CD4-positive, alpha-beta memory T cell (primary cell): ENCODE data around the gene IFNA21. TPM values are rescaled to one million over a fixed set of nuclear protein-coding genes. Genes with fewer than 3 reads are reported as not detected.
A peak's percentile ranks its signal among the peaks of the same experiment; 100 is the strongest.
"Not testable (repeated sequence)": the region's sequence is repeated elsewhere in the genome, so short reads cannot be mapped to it uniquely, and the experiment has no call there.

ENCODE experiments used
- CTCF ChIA-PET: fragments of 350-600 bp; sonication (Branson Sonifier 250); formaldehyde crosslinking; loops from one replicate; lab custom pipeline; 2021; ENCODE audit warnings: inconsistent platforms; ENCODE audit not compliant: partially characterized antibody; lab: Charles Lee
- POLR2A ChIA-PET: fragments of 350-600 bp; sonication (Branson Sonifier 250); formaldehyde crosslinking; loops from one replicate; lab custom pipeline; 2021; ENCODE audit not compliant: partially characterized antibody; lab: Charles Lee
- DNase-seq, 5 donors: peaks; one replicate each; pipeline versions ENCODE4 v3.0.0 to v3.0.0-alpha.2; 2020 to 2022; ENCODE audit warnings: mixed read lengths in 1 of 5
- H3K27ac ChIP-seq: one replicate; pipeline ENCODE4 v1.7.0; 2013; ENCODE audit warnings: low read depth, low read length
- H3K27me3 ChIP-seq: 2 replicates; pipeline ENCODE4 v1.7.0; 2013; ENCODE audit warnings: mild to moderate bottlenecking, low read length, moderate library complexity; ENCODE audit not compliant: insufficient read depth
- H3K36me3 ChIP-seq: 2 replicates; pipeline ENCODE4 v1.7.0; 2013; ENCODE audit warnings: mild to moderate bottlenecking, low read length, moderate library complexity; ENCODE audit not compliant: insufficient read depth
- H3K4me1 ChIP-seq: 2 replicates; pipeline ENCODE4 v1.7.0; 2013; ENCODE audit warnings: mild to moderate bottlenecking, low read length, moderate library complexity; ENCODE audit not compliant: insufficient read depth
- H3K4me3 ChIP-seq, 2 donors: one replicate each; pipeline ENCODE4 v1.7.0; 2013; ENCODE audit warnings: low read length in 2 of 2, mild to moderate bottlenecking in 1 of 2
- H3K9me3 ChIP-seq, 2 donors: one replicate each; pipeline ENCODE4 v1.7.0; 2013; ENCODE audit warnings: low read length in 2 of 2, control low read depth in 1 of 2; ENCODE audit not compliant: control insufficient read depth in 1 of 2
- H3K27ac Mint-ChIP-seq, 7 donors: one replicate each; pipeline ENCODE4 v1.8.0; 2020 to 2021; ENCODE audit warnings: mixed read lengths in 7 of 7, mild to moderate bottlenecking in 6 of 7, inconsistent platforms in 3 of 7, moderate library complexity in 3 of 7
- H3K27me3 Mint-ChIP-seq, 2 donors: one replicate each; pipeline ENCODE4 v1.8.0; 2020 to 2021; ENCODE audit warnings: mixed read lengths in 2 of 2
- H3K36me3 Mint-ChIP-seq, 2 donors: one replicate each; pipeline ENCODE4 v1.8.0; 2020 to 2021; ENCODE audit warnings: mixed read lengths in 2 of 2, inconsistent platforms in 1 of 2, mild to moderate bottlenecking in 1 of 2
- H3K4me1 Mint-ChIP-seq, 4 donors: one replicate each; pipeline ENCODE4 v1.8.0; 2020 to 2021; ENCODE audit warnings: mixed read lengths in 4 of 4, mild to moderate bottlenecking in 1 of 4
- H3K4me3 Mint-ChIP-seq, 8 donors: one replicate each; pipeline ENCODE4 v1.8.0; 2020 to 2021; ENCODE audit warnings: mixed read lengths in 8 of 8, mild to moderate bottlenecking in 7 of 8, moderate library complexity in 6 of 8, inconsistent platforms in 3 of 8
- H3K9me3 Mint-ChIP-seq, 8 donors: one replicate each; pipeline ENCODE4 v1.8.0; 2020 to 2021; ENCODE audit warnings: mixed read lengths in 8 of 8, mild to moderate bottlenecking in 5 of 8, inconsistent platforms in 3 of 8, moderate library complexity in 1 of 8
- intact Hi-C: fragments of 100-400 bp; cut with micrococcal nuclease; formaldehyde crosslinking; loops from one replicate; pipeline ENCODE4 v1.15.1; 2023
- polyA plus RNA-seq, 2 donors: library from polyadenylated mRNA; unstranded; fragments of 300-500 nt; fragmentation: Illumina TruSeq; gene quantifications; one replicate each; pipeline ENCODE4 v1.2.3, GENCODE V29; 2021
- total RNA-seq, 2 experiments: library from RNA; stranded (reverse); gene quantifications; one replicate each; pipeline ENCODE4 v1.2.3, GENCODE V29; 2021

Gene IFNA21
- total RNA-seq (not detected), polyA plus RNA-seq (not detected)

DNA sequence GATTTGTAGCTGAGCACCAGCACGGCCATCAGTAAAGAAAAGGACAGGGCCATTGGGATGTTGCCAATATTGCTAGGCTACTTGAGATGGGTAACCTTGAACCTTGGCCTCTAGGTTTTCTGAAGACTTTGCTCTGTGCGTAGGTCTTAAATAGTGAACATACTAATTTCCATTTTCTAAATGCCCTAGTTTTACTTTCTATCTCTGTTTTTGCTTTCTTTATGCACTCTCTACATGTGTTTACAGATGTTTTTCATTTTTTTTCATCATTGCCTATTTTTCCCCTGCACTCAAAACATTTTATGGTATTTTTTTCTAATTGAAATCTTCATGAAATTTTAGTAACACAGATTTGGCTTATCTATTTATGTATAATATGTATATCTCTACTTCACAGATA is at the start of gene IFNA21:
TSS of gene IFNA21 (minus strand) at position 101 of the 400 bp plus-strand sequence. CDS start at position 53, 48 bp downstream.
- DNase-seq, intact Hi-C loops, H3K4me3 Mint-ChIP-seq, H3K4me1 ChIP-seq, H3K27me3 Mint-ChIP-seq, H3K27ac Mint-ChIP-seq, H3K36me3 Mint-ChIP-seq, H3K9me3 Mint-ChIP-seq, H3K36me3 ChIP-seq, H3K27ac ChIP-seq, H3K4me3 ChIP-seq, H3K9me3 ChIP-seq, POLR2A ChIA-PET, H3K27me3 ChIP-seq: not testable (repeated sequence)
- CTCF ChIA-PET = interaction anchor here (1.7 kb wide), 1 partner anchor 16 kb away, joined by 4 read pairs; no protein-coding TSS in a partner anchor
- H3K4me1 Mint-ChIP-seq = peaks cover 14 to 23% (median 15%) of the 10 kb centered on the region in 4 donors

- H3K4me1 Mint-ChIP-seq, H3K27me3 ChIP-seq, H3K9me3 Mint-ChIP-seq, H3K4me1 ChIP-seq, H3K9me3 ChIP-seq, H3K4me3 ChIP-seq, POLR2A ChIA-PET, H3K36me3 ChIP-seq, H3K27ac ChIP-seq, H3K36me3 Mint-ChIP-seq: not testable (repeated sequence)
- Mint-ChIP-seq H3K27me3 (peaks cover 5 to 11% of the 10 kb centered on the region in 2 donors), H3K4me3 (peak overlapping the region in 5 of 8 donors; percentile 15 to 62 (median 57)), H3K27ac (peak overlapping the region in 1 of 7 donors; percentile 40)
- DNase-seq = peak in 1 of 5 donors; percentile 2
- intact Hi-C loops = loop anchor here (10.0 kb wide), 1 partner anchor 251 kb away; no protein-coding TSS in a partner anchor
- CTCF ChIA-PET = interaction anchor here (0.6 to 4.1 kb wide), 8 partner anchors 10 to 261 kb away, joined by 3 to 26 read pairs (median 3); no protein-coding TSS in a partner anchor
These were observed 47.2 kb upstream of the IFNA21 start for GRCh38 chr9:21213411-21214326.

- H3K36me3 ChIP-seq, H3K27me3 Mint-ChIP-seq, DNase-seq, H3K27ac Mint-ChIP-seq, H3K27me3 ChIP-seq, H3K27ac ChIP-seq, H3K4me3 ChIP-seq, H3K4me1 ChIP-seq, H3K9me3 Mint-ChIP-seq, POLR2A ChIA-PET, H3K9me3 ChIP-seq, H3K4me1 Mint-ChIP-seq, H3K4me3 Mint-ChIP-seq, H3K36me3 Mint-ChIP-seq: not testable (repeated sequence)
- intact Hi-C loops = loop anchor here (10.0 kb wide), 1 partner anchor 253 kb away; no protein-coding TSS in a partner anchor
- CTCF ChIA-PET = interaction anchor here (1.2 to 4.1 kb wide), 4 partner anchors 17 to 182 kb away, joined by 3 to 26 read pairs (median 4); no protein-coding TSS in a partner anchor
These were observed 45.7 kb upstream of the IFNA21 start for GRCh38 chr9:21212160-21212559.

DNA sequence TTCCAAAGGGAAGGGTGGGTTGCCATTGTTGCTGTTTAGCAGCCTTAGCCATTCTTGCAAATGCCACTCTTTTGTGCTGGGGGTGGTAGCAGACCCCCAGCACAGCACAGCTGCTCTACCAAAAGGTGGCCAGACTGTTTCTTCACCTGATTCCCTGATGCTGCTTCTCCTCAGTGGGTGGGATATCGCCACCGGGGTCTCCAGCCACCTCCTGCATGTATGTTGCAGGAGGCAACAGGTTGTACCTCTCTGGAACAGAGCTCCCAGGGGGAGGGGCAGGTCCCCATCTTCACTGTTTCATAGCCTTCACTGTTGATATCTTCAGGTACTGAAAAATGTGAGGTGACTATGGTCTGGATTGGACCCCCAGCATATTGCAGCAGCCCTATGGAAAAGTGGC is 44.3 kb upstream of the IFNA21 start:
- CTCF ChIA-PET = interaction anchor here (1.2 to 4.1 kb wide), 2 partner anchors 16 to 224 kb away, joined by 3 to 26 read pairs; no protein-coding TSS in a partner anchor
- H3K27me3 ChIP-seq, H3K27ac Mint-ChIP-seq, H3K4me1 ChIP-seq, H3K4me1 Mint-ChIP-seq, POLR2A ChIA-PET, H3K9me3 Mint-ChIP-seq, H3K9me3 ChIP-seq, H3K36me3 ChIP-seq, H3K36me3 Mint-ChIP-seq, H3K27ac ChIP-seq, H3K4me3 Mint-ChIP-seq, H3K4me3 ChIP-seq, DNase-seq: not testable (repeated sequence)
- peaks cover 3 to 12% of the 10 kb centered on the region in 2 donors for H3K27me3 Mint-ChIP-seq
- intact Hi-C loops = loop anchor here (10.0 kb wide), 1 partner anchor 254 kb away; no protein-coding TSS in a partner anchor

DNA sequence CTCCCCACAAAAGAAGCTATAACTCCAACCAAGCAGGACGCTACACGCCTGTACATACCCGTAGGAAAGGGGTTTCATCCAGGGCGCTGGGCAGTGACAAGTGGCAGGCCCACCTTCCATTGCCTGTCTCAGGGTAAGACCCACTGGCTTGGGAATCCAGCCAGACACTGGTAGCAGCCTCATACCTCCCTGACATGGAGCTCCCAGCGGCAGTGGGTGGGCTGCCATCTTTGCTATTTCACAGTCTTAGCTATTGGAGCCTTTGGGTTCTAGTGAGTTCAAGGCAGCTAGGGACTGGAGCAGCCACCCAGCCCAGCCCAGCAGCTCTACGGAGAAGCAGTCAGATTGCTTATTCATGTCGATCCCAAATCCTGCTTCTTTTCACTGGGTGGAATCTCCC is 43.9 kb upstream of the IFNA21 start:
- intact Hi-C loops = loop anchor here (10.0 kb wide), 1 partner anchor 254 kb away; no protein-coding TSS in a partner anchor
- Mint-ChIP-seq H3K9me3 (peaks cover 0 to 4% (median 0%) of the 10 kb centered on the region in 8 donors), H3K27me3 (peaks cover 6 to 12% of the 10 kb centered on the region in 2 donors), H3K4me3 (no peak overlapping the region), H3K36me3 (no peaks in the 10 kb centered on the region), H3K27ac (no peak overlapping the region), H3K4me1 (peaks cover 0 to 2% (median under 1%) of the 10 kb centered on the region in 4 donors)
- DNase-seq = no peak
- no peaks in the 10 kb centered on the region for H3K9me3 ChIP-seq
- no peak overlapping the region for H3K27ac ChIP-seq
- no peaks in the 10 kb centered on the region for H3K4me1 ChIP-seq
- no peak overlapping the region for H3K4me3 ChIP-seq
- no peaks in the 10 kb centered on the region for H3K36me3 ChIP-seq
- no peaks in the 10 kb centered on the region for H3K27me3 ChIP-seq
- ChIA-PET CTCF (interaction anchor here (1.2 to 4.1 kb wide), 2 partner anchors 16 to 224 kb away, joined by 3 to 26 read pairs; no protein-coding TSS in a partner anchor), POLR2A (no interaction called here)

- H3K27ac ChIP-seq, H3K4me3 ChIP-seq, DNase-seq, POLR2A ChIA-PET, H3K36me3 Mint-ChIP-seq, intact Hi-C loops, H3K36me3 ChIP-seq, H3K9me3 ChIP-seq, H3K27me3 ChIP-seq, H3K4me1 Mint-ChIP-seq, CTCF ChIA-PET, H3K4me1 ChIP-seq, H3K27ac Mint-ChIP-seq, H3K4me3 Mint-ChIP-seq: not testable (repeated sequence)
- Mint-ChIP-seq H3K27me3 (peaks cover 10 to 14% of the 10 kb centered on the region in 2 donors), H3K9me3 (peaks cover 0 to 10% (median 1%) of the 10 kb centered on the region in 8 donors)
These were observed 40.6 kb upstream of the IFNA21 start, which contains the start of gene IFNA10 for GRCh38 chr9:21207043-21207442. Gene IFNA10 (minus strand): TSS chr9:21207143. CDS start chr9:21207097, 46 bp downstream.

GRCh38 chr9:21205204-21205603 is 38.7 kb upstream of the IFNA21 start:
- Mint-ChIP-seq H3K36me3 (no peaks in the 10 kb centered on the region), H3K27ac (no peak overlapping the region), H3K27me3 (peaks cover 13 to 18% of the 10 kb centered on the region in 2 donors), H3K4me1 (no peaks in the 10 kb centered on the region), H3K4me3 (no peak overlapping the region), H3K9me3 (peaks cover 0 to 10% (median 1%) of the 10 kb centered on the region in 8 donors)
- no peaks in the 10 kb centered on the region for H3K9me3 ChIP-seq
- no peaks in the 10 kb centered on the region for H3K36me3 ChIP-seq
- POLR2A ChIA-PET = no interaction called here
- intact Hi-C loops = no loop called here
- DNase-seq = no peak
- no peak overlapping the region for H3K4me3 ChIP-seq
- H3K27ac ChIP-seq = no peak overlapping the region
- CTCF ChIA-PET = no interaction called here
- no peaks in the 10 kb centered on the region for H3K4me1 ChIP-seq
- no peaks in the 10 kb centered on the region for H3K27me3 ChIP-seq
